ENCODE results near the gene TBX1.

Gene TBX1

GRCh38 chr22:19784384-19785175 is 24.0 kb downstream of the TBX1 start:
- no peak overlapping the region for H3K27ac ChIP-seq
- TF ChIP-seq CTCF (conservative IDR thresholded peaks at IDR 0.05; ENCODE audit: low read depth), result no peak
- POLR2A ChIA-PET (ENCODE audit: low non-redundant PET), result no interaction called here
- CTCF ChIA-PET, result interaction anchor here (0.6 kb wide), 1 partner anchor 69 kb away, joined by 4 read pairs; no protein-coding TSS in a partner anchor
- no peak for DNase-seq (ENCODE audit: low spot score)

- no peak overlapping the region for H3K27ac ChIP-seq
- CTCF ChIA-PET, result interaction anchor here (0.6 kb wide), 1 partner anchor 86 kb away, joined by 4 read pairs; no protein-coding TSS in a partner anchor
- TF ChIP-seq CTCF (conservative IDR thresholded peaks at IDR 0.05; ENCODE audit: low read depth), result no peak
- POLR2A ChIA-PET (ENCODE audit: low non-redundant PET), result no interaction called here
- no peak for DNase-seq (ENCODE audit: low spot score)
Measured at GRCh38 chr22:19785461-19786263, 25.1 kb downstream of the TBX1 start.

- ChIA-PET POLR2A (ENCODE audit: low non-redundant PET) (no interaction called here), CTCF (no interaction called here)
- no peak for DNase-seq (ENCODE audit: low spot score)
- H3K27ac ChIP-seq, result no peak overlapping the region
- no peak for TF ChIP-seq CTCF (conservative IDR thresholded peaks at IDR 0.05; ENCODE audit: low read depth)
Measured at GRCh38 chr22:19786264-19786585, 25.6 kb downstream of the TBX1 start.

GRCh38 chr22:19786959-19787848 is 26.6 kb downstream of the TBX1 start:
- 0 out of 2 replicates have a peak overlapping the region, but pooled peaks have one; percentile 3 for H3K27ac ChIP-seq
- CTCF ChIA-PET, result no interaction called here
- POLR2A ChIA-PET (ENCODE audit: low non-redundant PET), result no interaction called here
- TF ChIP-seq CTCF (conservative IDR thresholded peaks at IDR 0.05; ENCODE audit: low read depth), result no peak
- no peak for DNase-seq (ENCODE audit: low spot score)

- H3K27ac ChIP-seq, result 0 out of 2 replicates have a peak overlapping the region, but pooled peaks have one; percentile 3
- no peak for DNase-seq (ENCODE audit: low spot score)
- ChIA-PET POLR2A (ENCODE audit: low non-redundant PET) (no interaction called here), CTCF (no interaction called here)
- no peak for TF ChIP-seq CTCF (conservative IDR thresholded peaks at IDR 0.05; ENCODE audit: low read depth)
Measured at GRCh38 chr22:19787849-19788141, 27.2 kb downstream of the TBX1 start.

- POLR2A ChIA-PET (ENCODE audit: low non-redundant PET), result no interaction called here
- TF ChIP-seq CTCF (conservative IDR thresholded peaks at IDR 0.05; ENCODE audit: low read depth), result no peak
- no peak for DNase-seq (ENCODE audit: low spot score)
- no peak overlapping the region for H3K27ac ChIP-seq
- CTCF ChIA-PET, result no interaction called here
Measured at GRCh38 chr22:19788661-19789225, 28.2 kb downstream of the TBX1 start.

Data from RWPE1 (cell line).